Lower leg skin (tissue), 4 donors: Measurements from ENCODE around the gene MBD6. TPM values are rescaled to one million over a fixed set of nuclear protein-coding genes. Genes with fewer than 3 reads are reported as not detected.

Experiments
- DNase-seq, 2 donors: peaks; one replicate each; pipeline ENCODE4 v3.0.0-alpha.2; 2019; ENCODE audit warnings: low spot score in 2 of 2
- H3K4me3 ChIP-seq: fragments of 200-600 bp; sonication (generic); 2 replicates; pipeline ENCODE4 v1.5.1; 2017; ENCODE audit warnings: mild to moderate bottlenecking, low read depth; ENCODE audit not compliant: poor library complexity, severe bottlenecking
- CTCF ChIP-seq, 3 donors: fragments of 450-650 bp; IDR thresholded peaks; one replicate each; pipeline ENCODE4 v1.5.1; 2016; ENCODE audit warnings: antibody characterized with exemption in 3 of 3, mild to moderate bottlenecking in 3 of 3, moderate library complexity in 2 of 3
- POLR2A ChIP-seq, 2 donors: fragments of 450-650 bp; IDR thresholded peaks; one replicate each; pipeline ENCODE4 v1.6.1; 2016 to 2017; ENCODE audit warnings: antibody characterized with exemption in 2 of 2, mild to moderate bottlenecking in 1 of 2, moderate library complexity in 1 of 2
- WGBS, 2 donors: methylation state at CpG; one replicate each; pipeline ENCODE4 v1.1.5; 2018; 5-methylcytosine and 5-hydroxymethylcytosine counted together
- intact Hi-C: fragments of 100-400 bp; cut with DNase I; formaldehyde crosslinking; loops from one replicate; pipeline ENCODE4 v1.15.0; 2023; ENCODE audit warnings: low total_unique reads
- total RNA-seq, 4 donors: library from RNA; depleted of rRNA; stranded (reverse); fragments of >200 nt; gene quantifications; one replicate each; pipeline ENCODE4 v1.1.0, GENCODE V29; 2016

Gene MBD6
- total RNA-seq, result 10 to 100 TPM; 13.8 to 50.4 (median 26.5) TPM

GRCh38 chr12:57522011-57522886 is at the start of gene MBD6:
MBD6 (plus strand) TSS chr12:57522824; CDS start chr12:57524304, 1,480 bp downstream.
- DNase-seq, result peak; percentile 92 to 98
- peak within 1 kb of the TSS; percentile 76 for H3K4me3 ChIP-seq
- intact Hi-C loops, result no loop called here
- TF ChIP-seq POLR2A (IDR thresholded peaks at IDR 0.05), result no peak
- TF ChIP-seq CTCF (IDR thresholded peaks at IDR 0.05), result no peak
- WGBS, 2 donors, result 0 to 1% methylated on average over 19 to 22 of the region's 57 CpGs

- intact Hi-C loops, result no loop called here
These were observed 49.2 kb upstream of the MBD6 start for GRCh38 chr12:57473392-57473791.

GRCh38 chr12:57473886-57474285 is 48.7 kb upstream of the MBD6 start:
- intact Hi-C loops, result no loop called here

More at GRCh38 chr12:57473392-57473791, 49.2 kb upstream of the MBD6 start:
- H3K4me3 ChIP-seq, result no peak overlapping the region
- TF ChIP-seq POLR2A (IDR thresholded peaks at IDR 0.05) (no peak), CTCF (IDR thresholded peaks at IDR 0.05) (no peak)
- no peak for DNase-seq
- WGBS, 2 donors, result 45 to 46% methylated on average over 3 of the region's 3 CpGs

GRCh38 chr12:57474430-57474829 is 48.2 kb upstream of the MBD6 start:
- WGBS, 2 donors, result 79 to 81% methylated on average over 8 of the region's 8 CpGs
- DNase-seq, result no peak
- intact Hi-C loops, result no loop called here
- H3K4me3 ChIP-seq, result no peak overlapping the region
- TF ChIP-seq CTCF (IDR thresholded peaks at IDR 0.05), result no peak
- TF ChIP-seq POLR2A (IDR thresholded peaks at IDR 0.05), result no peak

More at GRCh38 chr12:57473886-57474285, 48.7 kb upstream of the MBD6 start:
- 87 to 89% methylated on average over 5 of the region's 5 CpGs for WGBS, 2 donors
- H3K4me3 ChIP-seq, result no peak overlapping the region
- no peak for TF ChIP-seq CTCF (IDR thresholded peaks at IDR 0.05)
- TF ChIP-seq POLR2A (IDR thresholded peaks at IDR 0.05), result no peak
- no peak for DNase-seq

GRCh38 chr12:57474862-57475261 is 47.8 kb upstream of the MBD6 start:
- DNase-seq, result no peak
- intact Hi-C loops, result no loop called here
- H3K4me3 ChIP-seq, result no peak overlapping the region
- no peak for TF ChIP-seq POLR2A (IDR thresholded peaks at IDR 0.05)
- no peak for TF ChIP-seq CTCF (IDR thresholded peaks at IDR 0.05)
- 33 to 63% methylated on average over 7 of the region's 7 CpGs for WGBS, 2 donors
